ENCODE results near the gene OR6K3. TPM values are rescaled to one million over a fixed set of nuclear protein-coding genes. Genes with fewer than 3 reads are reported as not detected.

The OR6K3 gene
- total and polyA plus RNA-seq, 2 of the 8 experiments (the other 6 are each of a cell fraction or from before 2014, with no cell fraction given): not detected

DNA sequence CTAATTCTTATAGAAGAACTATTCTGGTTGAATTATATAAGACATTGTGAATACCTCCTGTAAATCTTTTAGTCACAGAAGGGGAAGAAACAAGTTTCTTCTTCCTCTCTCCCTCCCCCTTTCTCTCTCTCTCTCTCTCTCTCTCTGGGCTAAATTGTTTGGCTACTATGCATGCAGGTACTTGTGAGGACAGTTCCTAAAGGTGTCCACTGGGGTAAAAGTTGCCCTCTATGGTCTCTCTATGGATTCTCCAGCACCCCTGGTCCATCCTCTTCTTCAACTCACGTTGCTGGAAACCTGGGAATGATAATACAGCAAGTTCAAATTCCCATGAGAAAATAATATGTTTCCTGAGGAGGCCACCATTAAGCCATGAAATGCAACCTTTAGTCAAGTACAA is 5.8 kb downstream of the OR6K3 start:
- no peak overlapping the region for H3K4me3 ChIP-seq (ENCODE audit: extremely low read depth in 1 of 4, insufficient read depth in 2 of 4, low read depth in 3 of 4, low read length in 4 of 4)
- H3K79me1 ChIP-seq (ENCODE audit: low read depth, low read length): no peaks in the 10 kb centered on the region
- H4K91ac ChIP-seq (replicated peaks; ENCODE audit: insufficient read length, low read length): no peak overlapping the region
- no peaks in the 10 kb centered on the region for H3K23me2 ChIP-seq (ENCODE audit: low read depth, low read length)
- H2BK120ac ChIP-seq (replicated peaks; ENCODE audit: low read depth, low read length): no peak overlapping the region
- H2AFZ ChIP-seq (ENCODE audit: low read length): no peak overlapping the region
- no peak overlapping the region for H3K4ac ChIP-seq (replicated peaks; ENCODE audit: insufficient read length, low read depth, low read length)
- CTCF ChIA-PET (ENCODE audit: partially characterized antibody): no interaction called here
- 76% methylated on average over 1 of the region's 1 CpG; no CpG with 5 or more reads in 1 of the 2 experiments for WGBS, 2 experiments (ENCODE audit: extremely low coverage in 1 of 2, insufficient coverage in 1 of 2, insufficient read length in 1 of 2, insufficient replicate concordance in 2 of 2, low coverage in 1 of 2, low lambda C conversion rate in 2 of 2, missing lambda C conversion rate in 1 of 2)
- POLR2A ChIA-PET (ENCODE audit: partially characterized antibody): no interaction called here
- H3K4me1 ChIP-seq (replicated peaks in 1 of 4; ENCODE audit: control insufficient read depth in 3 of 4, insufficient read depth in 4 of 4, low read length in 3 of 4): no peaks in the 10 kb centered on the region
- no peaks in the 10 kb centered on the region for H4K20me1 ChIP-seq (replicated peaks in 1 of 2; ENCODE audit: control insufficient read depth in 1 of 2, insufficient read depth in 2 of 2, low read length in 2 of 2)
- H3K9me3 ChIP-seq (ENCODE audit: insufficient read depth in 2 of 2, low read depth in 1 of 2, low read length in 1 of 2): no peaks in the 10 kb centered on the region
- no peak overlapping the region for H3K4me2 ChIP-seq (ENCODE audit: insufficient read depth in 1 of 2, low read depth in 2 of 2, low read length in 2 of 2)
- no peak overlapping the region for H2AK5ac ChIP-seq (ENCODE audit: low read depth, low read length)
- no peaks in the 10 kb centered on the region for H3K27me3 ChIP-seq (replicated peaks in 1 of 4; ENCODE audit: control insufficient read depth in 3 of 4, extremely low read depth in 1 of 4, insufficient read depth in 3 of 4, low read length in 3 of 4)
- H3K9ac ChIP-seq (replicated peaks in 1 of 4; ENCODE audit: extremely low read depth in 1 of 4, low read depth in 3 of 4, low read length in 3 of 4): no peak overlapping the region
- H3K23ac ChIP-seq (ENCODE audit: insufficient read length): no peak overlapping the region
- H3K14ac ChIP-seq (ENCODE audit: insufficient read length): no peak overlapping the region
- no peaks in the 10 kb centered on the region for H3K36me3 ChIP-seq (ENCODE audit: control insufficient read depth in 2 of 4, insufficient read depth in 4 of 4, low read length in 3 of 4)
- H4K8ac ChIP-seq (ENCODE audit: extremely low read depth, insufficient read depth, low read length): no peak overlapping the region
- DNase-seq (ENCODE audit: low read depth in 1 of 2, low spot score in 2 of 2): no peak
- no peak overlapping the region for H4K5ac ChIP-seq (ENCODE audit: insufficient read length, low read depth, low read length)
- H2BK15ac ChIP-seq (ENCODE audit: low read length): no peak overlapping the region
- no peak overlapping the region for H2BK5ac ChIP-seq (ENCODE audit: low read depth, low read length)
- H2BK12ac ChIP-seq (ENCODE audit: low read depth, low read length): no peak overlapping the region
- no peak for FAIRE-seq
- H3K56ac ChIP-seq (replicated peaks; ENCODE audit: insufficient read length, low read depth, low read length): no peak overlapping the region
- no peak overlapping the region for H2BK20ac ChIP-seq (ENCODE audit: low read length)
- no peak overlapping the region for H3K18ac ChIP-seq (ENCODE audit: extremely low read depth, low read length)
- H3K27ac ChIP-seq (ENCODE audit: low read depth, low read length): no peak overlapping the region
- no peaks in the 10 kb centered on the region for H3K79me2 ChIP-seq (ENCODE audit: control insufficient read depth in 1 of 2, insufficient read depth in 2 of 2, low read length in 2 of 2)
- TF ChIP-seq ASH2L (IDR thresholded peaks at IDR 0.05; ENCODE audit: low read length): no peak
- TF ChIP-seq EP300 (IDR thresholded peaks at IDR 0.05; ENCODE audit: borderline replicate concordance in 1 of 2, low read depth in 2 of 2, low read length in 2 of 2): no peak
- no peak for TF ChIP-seq MAFK (IDR thresholded peaks at IDR 0.05; ENCODE audit: low read depth, low read length)
- no peak for TF ChIP-seq JUND (IDR thresholded peaks at IDR 0.05; ENCODE audit: low read length)
- no peak for TF ChIP-seq POLR2AphosphoS5 (IDR thresholded peaks at IDR 0.05; ENCODE audit: low read depth, low read length)
